ENCODE data around the gene ACP2. TPM values are rescaled to one million over a fixed set of nuclear protein-coding genes. Genes with fewer than 3 reads are reported as not detected.

The ACP2 gene
- total and polyA plus RNA-seq, 9 of the 15 experiments (the other 6 are each of a cell fraction or from before 2014, with no cell fraction given) = 1.9 to 20.0 (median 11.6) TPM

- peak; percentile 4 to 40 (median 37) for TF ChIP-seq YY1 (IDR thresholded peaks at IDR 0.05; ENCODE audit: borderline replicate concordance in 1 of 3, control insufficient read depth in 1 of 3, extremely low read depth in 1 of 3, insufficient read depth in 3 of 3, insufficient read length in 1 of 3, insufficient replicate concordance in 2 of 3, low read depth in 1 of 3, low read length in 2 of 3)
Observed at GRCh38 chr11:47269829-47270305, 21.3 kb upstream of the ACP2 start, which contains the start of gene MADD (continued).

- ATAC-seq (peak; percentile 70), DNase-seq (ENCODE audit: extremely low read depth in 1 of 4, low spot score in 3 of 4) (peak; percentile 90 to 93 (median 91)), FAIRE-seq (peak; percentile 78)
- Histone ChIP-seq H3K4me1 (replicated peaks in 1 of 2; ENCODE audit: control insufficient read depth in 2 of 2, insufficient read depth in 2 of 2, low read length in 2 of 2) (peaks cover 56 to 57% of the 10 kb centered on the region in 2 experiments), H3K9me3 (replicated peaks; ENCODE audit: control insufficient read depth, insufficient read depth, low read depth, low read length) (no peaks in the 10 kb centered on the region), H3K4me3 (peak overlapping the region; percentile 85), H3K27me3 (ENCODE audit: control insufficient read depth in 2 of 2, insufficient read depth in 2 of 2, low read length in 2 of 2) (no peaks in the 10 kb centered on the region), H3K9ac (ENCODE audit: insufficient read depth in 1 of 2, low read depth in 2 of 2, low read length in 2 of 2) (peak overlapping the region; percentile 80 to 98), H3K9me1 (ENCODE audit: control insufficient read depth, insufficient read depth, low read length) (peaks cover 11% of the 10 kb centered on the region), H3K27ac (ENCODE audit: extremely low read depth, low read depth, low read length) (peak overlapping the region; percentile 91), H3K36me3 (ENCODE audit: control insufficient read depth, insufficient read depth, low read length) (peaks cover 14% of the 10 kb centered on the region; the same call in 2 of the 3 replicates), H3K4me2 (ENCODE audit: insufficient read depth, low read length) (peak overlapping the region; percentile 96), H4K20me1 (replicated peaks; ENCODE audit: control insufficient read depth, insufficient read depth, low read length) (peaks cover 26% of the 10 kb centered on the region), H2AFZ (ENCODE audit: low read depth, low read length) (peak overlapping the region; percentile 97), H3K79me2 (ENCODE audit: control insufficient read depth, insufficient read depth, low read length) (peaks cover 40% of the 10 kb centered on the region)
- WGBS (ENCODE audit: insufficient coverage, low coverage, missing lambda C conversion rate) = 2% methylated on average over 38 of the region's 52 CpGs
- ChIA-PET POLR2A (no interaction called here), CTCF (ENCODE audit: low intra/inter-chr PET ratio) (interaction anchor here (0.8 kb wide), 1 partner anchor 12 kb away, joined by 3 read pairs; no protein-coding TSS in a partner anchor)
- intact Hi-C loops (cut with micrococcal nuclease) = loop anchor here (1.0 kb wide), 2 partner anchors 20 to 139 kb away; partner anchors contain the start of gene SLC39A13
- in situ Hi-C loops (cut with MboI) = no loop called here
- BruUV-seq (replicated peaks) = TSS peak; percentile 93
- TF ChIP-seq LARP7 (IDR thresholded peaks at IDR 0.05) (0 out of 2 replicates have a peak, but pooled peaks have one; percentile 30), ZNF766 (CRISPR knock-in tag; conservative IDR thresholded peaks at IDR 0.05) (peak; percentile 89), NR2C2 (CRISPR knock-in tag; IDR thresholded peaks at IDR 0.05) (peak; percentile 59; the same call in 1 of the 2 replicates), NR2C2 (tag; IDR thresholded peaks at IDR 0.05) (peak; percentile 91), ZNF354B (CRISPR knock-in tag; IDR thresholded peaks at IDR 0.05) (no peak), ZNF133 (CRISPR knock-in tag; IDR thresholded peaks at IDR 0.05) (no peak), E2F6 (IDR thresholded peaks at IDR 0.05; ENCODE audit: borderline replicate concordance in 1 of 2, extremely low read depth in 1 of 2, insufficient read depth in 1 of 2, insufficient read length in 1 of 2, low read depth in 1 of 2, low read length in 1 of 2, poor library complexity in 1 of 2, severe bottlenecking in 1 of 2) (peak; percentile 80 to 82), ZBTB33 (CRISPR knock-in tag; IDR thresholded peaks at IDR 0.05) (0 out of 2 replicates have a peak, but pooled peaks have one; percentile 14)
Observed at GRCh38 chr11:47269002-47269828, 20.6 kb upstream of the ACP2 start.

All from K562 (cell line).